Uterus (tissue), 4 donors: ENCODE measurements around the gene SBF2. TPM values are rescaled to one million over a fixed set of nuclear protein-coding genes. Genes with fewer than 3 reads are reported as not detected.

ENCODE experiments used
- DNase-seq, 2 donors: peaks; one replicate each; pipeline ENCODE4 v3.0.0-alpha.2; 2019 to 2020
- H3K27ac ChIP-seq, 2 donors: fragments of 200-600 bp; sonication (generic); 1 replicate in 1 of 2; 2 replicates in 1 of 2; pipeline ENCODE4 v1.5.1; 2016 to 2018
- H3K27me3 ChIP-seq, 2 donors: fragments of 200-600 bp; sonication (generic); one replicate each; pipeline ENCODE4 v1.5.1; 2018 to 2019; ENCODE audit warnings: control low read depth in 1 of 2
- H3K36me3 ChIP-seq, 2 donors: fragments of 200-600 bp; sonication (generic); one replicate each; pipeline ENCODE4 v1.5.1; 2019; ENCODE audit warnings: control low read depth in 1 of 2
- H3K4me1 ChIP-seq, 2 donors: fragments of 200-600 bp; sonication (generic); one replicate each; pipeline ENCODE4 v1.5.1; 2018 to 2019; ENCODE audit warnings: control low read depth in 1 of 2
- H3K4me3 ChIP-seq, 2 donors: fragments of 200-600 bp; sonication (generic); 1 replicate in 1 of 2; 2 replicates in 1 of 2; pipeline ENCODE4 v1.5.1; 2018 to 2019; ENCODE audit warnings: mild to moderate bottlenecking in 1 of 2
- H3K9me3 ChIP-seq, 2 donors: fragments of 200-600 bp; sonication (generic); one replicate each; pipeline ENCODE4 v1.5.1; 2019; ENCODE audit warnings: control low read depth in 1 of 2
- CTCF ChIP-seq, 4 experiments: fragments of 200-600 bp in 2 of 4; fragments of 450-650 bp in 2 of 4; sonication (generic) in 2 of 4; IDR thresholded peaks; one replicate each; pipeline ENCODE4 v1.5.1; 2016 to 2019; ENCODE audit warnings: antibody characterized with exemption in 4 of 4, mild to moderate bottlenecking in 2 of 4, moderate library complexity in 1 of 4
- POLR2A ChIP-seq, 2 donors: fragments of 450-650 bp; IDR thresholded peaks; one replicate each; pipeline ENCODE4 v1.6.1; 2016; ENCODE audit warnings: antibody characterized with exemption in 2 of 2, mild to moderate bottlenecking in 1 of 2, moderate library complexity in 1 of 2
- intact Hi-C: fragments of 100-400 bp; cut with DNase I; formaldehyde crosslinking; loops from one replicate; pipeline ENCODE4 v1.15.1; 2023; ENCODE audit warnings: low total_unique reads
- total RNA-seq, 4 donors: library from RNA; depleted of rRNA in 3 of 4; stranded (reverse); fragments of >200 nt in 3 of 4; gene quantifications; one replicate each; pipeline versions ENCODE4 v1.1.0 to v1.2.4, GENCODE V29; 2014 to 2023
- donor health status: DM: yes; HTN: yes; CAD: no.

The SBF2 gene
- total RNA-seq, 4 donors from 2014 or later: 45.0 to 202 (median 98.0) TPM

GRCh38 chr11:9796266-9796665 lies 497.8 kb downstream of the SBF2 start:
- Histone ChIP-seq H3K36me3 (no peaks in the 10 kb centered on the region), H3K27me3 (no peaks in the 10 kb centered on the region), H3K27ac (peak overlapping the region; percentile 35 to 55), H3K4me3 (no peak overlapping the region), H3K9me3 (no peaks in the 10 kb centered on the region), H3K4me1 (no peaks in the 10 kb centered on the region)
- intact Hi-C loops: no loop called here
- TF ChIP-seq POLR2A (IDR thresholded peaks at IDR 0.05): no peak
- TF ChIP-seq CTCF (IDR thresholded peaks at IDR 0.05): no peak
- no peak for DNase-seq

DNA sequence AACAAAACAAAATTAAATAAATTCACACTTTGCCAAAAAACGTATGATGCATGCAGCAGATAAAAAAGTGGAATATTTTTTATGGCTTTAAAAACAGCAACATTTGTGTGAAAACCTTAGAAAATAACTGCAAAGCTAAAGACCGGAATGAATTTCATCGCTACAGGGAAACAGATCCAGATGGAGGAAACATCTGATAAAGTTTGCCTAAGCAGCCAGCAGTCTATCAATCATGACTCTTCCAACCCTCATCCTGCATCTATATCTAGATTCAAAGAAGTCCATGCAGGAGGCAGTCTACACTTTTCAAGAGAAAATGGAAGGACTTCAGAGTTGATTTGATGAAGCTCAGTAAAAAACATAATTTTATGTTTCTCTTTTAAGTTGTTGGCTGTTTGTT lies 503.3 kb downstream of the SBF2 start:
- intact Hi-C loops: no loop called here
- Histone ChIP-seq H3K4me3 (no peak overlapping the region), H3K4me1 (peaks cover 0 to 4% of the 10 kb centered on the region in 2 donors), H3K9me3 (no peaks in the 10 kb centered on the region), H3K36me3 (no peaks in the 10 kb centered on the region), H3K27ac (peak overlapping the region in 1 of 2 donors; percentile 17), H3K27me3 (no peaks in the 10 kb centered on the region)
- DNase-seq: no peak
- no peak for TF ChIP-seq POLR2A (IDR thresholded peaks at IDR 0.05)
- TF ChIP-seq CTCF (IDR thresholded peaks at IDR 0.05): no peak

DNA sequence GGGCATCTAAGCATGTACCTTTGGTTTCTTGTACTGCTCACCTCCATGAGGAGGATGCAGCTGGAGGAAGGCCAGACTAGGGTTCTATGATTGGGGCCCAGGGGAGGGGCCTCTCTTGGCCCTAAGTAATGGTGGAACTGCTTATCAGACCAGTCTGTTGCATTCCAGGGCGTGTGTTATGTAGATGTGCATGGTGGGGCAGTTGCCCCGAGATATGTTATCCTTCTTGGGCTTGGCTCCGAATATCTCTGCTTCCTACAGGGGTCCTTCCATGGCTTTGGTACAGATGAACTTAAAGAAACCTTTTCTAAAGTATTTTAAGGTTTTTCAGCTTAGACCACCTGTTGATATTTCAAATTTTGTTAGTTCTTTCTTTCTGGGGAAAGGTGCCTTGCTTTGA lies 504.1 kb downstream of the SBF2 start:
- no peaks in the 10 kb centered on the region for H3K27me3 ChIP-seq
- DNase-seq: no peak
- H3K9me3 ChIP-seq: no peaks in the 10 kb centered on the region
- TF ChIP-seq POLR2A (IDR thresholded peaks at IDR 0.05) (no peak), CTCF (IDR thresholded peaks at IDR 0.05) (no peak)
- peak overlapping the region in 1 of 2 donors; percentile 17 for H3K27ac ChIP-seq
- H3K36me3 ChIP-seq: no peaks in the 10 kb centered on the region
- peaks cover 0 to 4% of the 10 kb centered on the region in 2 donors for H3K4me1 ChIP-seq
- H3K4me3 ChIP-seq: no peak overlapping the region
- intact Hi-C loops: no loop called here

- Histone ChIP-seq H3K27me3 (no peaks in the 10 kb centered on the region), H3K36me3 (no peaks in the 10 kb centered on the region), H3K4me1 (peaks cover 0 to 4% of the 10 kb centered on the region in 2 donors), H3K4me3 (no peak overlapping the region), H3K9me3 (no peaks in the 10 kb centered on the region), H3K27ac (peak overlapping the region; percentile 38 to 56)
- peak in 1 of 2 donors; percentile 36 for DNase-seq
- TF ChIP-seq POLR2A (IDR thresholded peaks at IDR 0.05): no peak
- no peak for TF ChIP-seq CTCF (IDR thresholded peaks at IDR 0.05)
- intact Hi-C loops: no loop called here
Measured at GRCh38 chr11:9787981-9788521, 506.0 kb downstream of the SBF2 start.

GRCh38 chr11:9787260-9787659 lies 506.8 kb downstream of the SBF2 start:
- Histone ChIP-seq H3K4me3 (no peak overlapping the region), H3K27me3 (no peaks in the 10 kb centered on the region), H3K9me3 (no peaks in the 10 kb centered on the region), H3K27ac (peak overlapping the region; percentile 38 to 56), H3K4me1 (peaks cover 0 to 4% of the 10 kb centered on the region in 2 donors), H3K36me3 (no peaks in the 10 kb centered on the region)
- TF ChIP-seq POLR2A (IDR thresholded peaks at IDR 0.05) (no peak), CTCF (IDR thresholded peaks at IDR 0.05) (no peak)
- no peak for DNase-seq
- intact Hi-C loops: no loop called here
